ENCODE measurements around the gene NCCRP1.
A peak's percentile ranks its signal among the peaks of the same experiment; 100 is the strongest.
"Not testable (repeated sequence)": the region's sequence is repeated elsewhere in the genome, so short reads cannot be mapped to it uniquely, and the experiment has no call there.

NCCRP1 gene

GRCh38 chr19:39219108-39219507 lies 22.3 kb downstream of the NCCRP1 start:
- H3K18ac ChIP-seq (ENCODE audit: low read length); H3K4me1 ChIP-seq (ENCODE audit: control insufficient read depth in 2 of 2, insufficient read depth in 1 of 2, low read depth in 1 of 2, low read length in 2 of 2); DNase-seq (ENCODE audit: low spot score); H4K91ac ChIP-seq (ENCODE audit: low read depth, low read length, poor library complexity); H3K23ac ChIP-seq (ENCODE audit: low read depth, low read length, poor library complexity); H3K27ac ChIP-seq (replicated peaks; ENCODE audit: low read length); H3K27me3 ChIP-seq (ENCODE audit: control insufficient read depth in 3 of 3, insufficient read depth in 3 of 3, low read depth in 1 of 3, low read length in 3 of 3); H3K14ac ChIP-seq (ENCODE audit: low read length); H3K79me1 ChIP-seq (ENCODE audit: low read depth, low read length); H3K9me3 ChIP-seq (replicated peaks in 1 of 2; ENCODE audit: control insufficient read depth in 2 of 2, insufficient read depth in 1 of 2, low read depth in 1 of 2, low read length in 2 of 2); H4K8ac ChIP-seq (ENCODE audit: low read depth, low read length); H3K36me3 ChIP-seq (replicated peaks in 1 of 2; ENCODE audit: control insufficient read depth in 2 of 2, insufficient read depth in 2 of 2, low read length in 2 of 2); H3K4me3 ChIP-seq (ENCODE audit: low read length in 2 of 2); H2AK5ac ChIP-seq (ENCODE audit: low read depth, low read length); H3K4ac ChIP-seq (ENCODE audit: low read length); H2AFZ ChIP-seq (ENCODE audit: low read length); H2BK15ac ChIP-seq (ENCODE audit: low read length); H2BK12ac ChIP-seq (ENCODE audit: low read length); H3K9ac ChIP-seq (ENCODE audit: low read depth, low read length, poor library complexity); H3K4me2 ChIP-seq (ENCODE audit: insufficient read depth, low read length, poor library complexity, severe bottlenecking); H2BK5ac ChIP-seq (ENCODE audit: low read length); H2BK120ac ChIP-seq (ENCODE audit: low read depth, low read length): not testable (repeated sequence)
- no CpG with 5 or more reads among the region's 10 CpGs for WGBS, 2 donors (ENCODE audit: extremely low coverage in 2 of 2, insufficient read length in 2 of 2, insufficient replicate concordance in 1 of 2)

DNA sequence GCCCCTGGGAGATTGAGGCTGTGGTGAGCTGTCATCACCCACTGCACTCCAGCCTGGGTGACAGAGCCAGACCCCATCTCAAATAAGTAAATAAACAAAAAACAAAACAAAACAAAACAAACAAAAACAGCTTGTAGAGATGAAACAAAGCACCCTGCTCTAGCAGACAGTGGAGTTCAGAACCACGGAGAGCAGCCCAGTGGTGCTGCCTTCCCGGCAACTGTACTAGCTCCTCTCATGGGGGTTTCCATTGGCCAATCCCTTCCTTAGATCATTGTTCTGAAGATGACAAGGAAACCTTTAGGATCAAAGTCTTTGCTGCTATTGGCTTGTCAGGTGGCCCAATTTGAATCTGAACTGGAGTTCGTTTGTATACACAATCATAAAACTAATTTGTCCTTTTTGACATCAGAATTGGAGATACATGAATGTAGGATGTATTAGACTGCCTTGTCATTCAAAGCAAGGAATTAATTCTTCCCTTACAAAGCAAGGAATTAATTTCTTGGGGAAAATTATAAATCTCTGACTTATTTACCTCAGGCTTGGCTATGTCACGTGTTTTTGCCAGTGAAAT lies 27.0 kb downstream of the NCCRP1 start:
- Histone ChIP-seq H4K91ac (ENCODE audit: low read depth, low read length, poor library complexity) (no peak overlapping the region), H2BK120ac (ENCODE audit: low read depth, low read length) (no peak overlapping the region), H3K9me3 (replicated peaks in 1 of 2; ENCODE audit: control insufficient read depth in 2 of 2, insufficient read depth in 1 of 2, low read depth in 1 of 2, low read length in 2 of 2) (peaks cover 0 to 2% of the 10 kb centered on the region in 2 donors), H3K79me1 (ENCODE audit: low read depth, low read length) (no peaks in the 10 kb centered on the region), H2BK5ac (ENCODE audit: low read length) (no peak overlapping the region), H3K4me2 (ENCODE audit: insufficient read depth, low read length, poor library complexity, severe bottlenecking) (no peak overlapping the region), H3K14ac (ENCODE audit: low read length) (no peak overlapping the region), H2BK12ac (ENCODE audit: low read length) (no peak overlapping the region), H3K4me1 (ENCODE audit: control insufficient read depth in 2 of 2, insufficient read depth in 1 of 2, low read depth in 1 of 2, low read length in 2 of 2) (no peaks in the 10 kb centered on the region), H2BK15ac (ENCODE audit: low read length) (no peak overlapping the region), H3K4ac (ENCODE audit: low read length) (no peak overlapping the region), H3K27ac (replicated peaks; ENCODE audit: low read length) (no peak overlapping the region), H4K8ac (ENCODE audit: low read depth, low read length) (no peak overlapping the region), H3K27me3 (ENCODE audit: control insufficient read depth in 3 of 3, insufficient read depth in 3 of 3, low read depth in 1 of 3, low read length in 3 of 3) (peaks cover 0 to 6% (median 0%) of the 10 kb centered on the region in 3 experiments), H3K4me3 (ENCODE audit: low read length in 2 of 2) (no peak overlapping the region), H2AK5ac (ENCODE audit: low read depth, low read length) (no peak overlapping the region), H3K23ac (ENCODE audit: low read depth, low read length, poor library complexity) (no peak overlapping the region), H3K18ac (ENCODE audit: low read length) (no peak overlapping the region), H2AFZ (ENCODE audit: low read length) (no peak overlapping the region), H3K36me3 (replicated peaks in 1 of 2; ENCODE audit: control insufficient read depth in 2 of 2, insufficient read depth in 2 of 2, low read length in 2 of 2) (no peaks in the 10 kb centered on the region), H3K9ac (ENCODE audit: low read depth, low read length, poor library complexity) (no peak overlapping the region)
- WGBS, 2 donors (ENCODE audit: extremely low coverage in 2 of 2, insufficient read length in 2 of 2, insufficient replicate concordance in 1 of 2) = no CpG with 5 or more reads among the region's 4 CpGs
- peak; percentile 37 for DNase-seq (ENCODE audit: low spot score)

DNA sequence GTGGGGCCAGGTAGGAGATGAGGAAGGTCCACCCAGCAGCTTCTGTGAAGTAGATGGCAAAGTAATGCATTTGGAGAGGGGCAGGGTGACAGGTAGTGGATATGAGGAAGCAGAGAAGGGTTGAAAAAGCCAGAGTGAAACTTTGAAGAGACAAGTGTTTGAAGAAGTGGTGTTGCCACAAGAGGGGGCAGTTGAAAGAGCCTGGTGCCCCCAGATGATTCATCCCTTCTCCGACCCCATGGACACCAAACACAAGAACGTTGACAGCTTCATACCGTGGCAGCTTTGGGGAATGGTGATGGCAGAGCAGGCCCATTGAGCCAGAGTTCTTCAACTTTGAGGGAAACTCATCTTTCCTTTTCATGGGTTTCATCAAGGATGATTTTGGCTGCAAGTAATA lies 28.1 kb downstream of the NCCRP1 start:
- H3K18ac ChIP-seq (ENCODE audit: low read length) = no peak overlapping the region
- no peak overlapping the region for H3K9ac ChIP-seq (ENCODE audit: low read depth, low read length, poor library complexity)
- peak overlapping the region; percentile 21 for H3K14ac ChIP-seq (ENCODE audit: low read length)
- no peak overlapping the region for H2BK15ac ChIP-seq (ENCODE audit: low read length)
- no peak overlapping the region for H4K91ac ChIP-seq (ENCODE audit: low read depth, low read length, poor library complexity)
- no peak overlapping the region for H2BK5ac ChIP-seq (ENCODE audit: low read length)
- no peak overlapping the region for H3K27ac ChIP-seq (replicated peaks; ENCODE audit: low read length)
- no peak overlapping the region for H3K4ac ChIP-seq (ENCODE audit: low read length)
- H2BK120ac ChIP-seq (ENCODE audit: low read depth, low read length) = no peak overlapping the region
- no peak overlapping the region for H3K23ac ChIP-seq (ENCODE audit: low read depth, low read length, poor library complexity)
- H3K27me3 ChIP-seq (ENCODE audit: control insufficient read depth in 3 of 3, insufficient read depth in 3 of 3, low read depth in 1 of 3, low read length in 3 of 3) = peaks cover 0 to 6% (median 0%) of the 10 kb centered on the region in 3 experiments
- H2BK12ac ChIP-seq (ENCODE audit: low read length) = no peak overlapping the region
- WGBS, 2 donors (ENCODE audit: extremely low coverage in 2 of 2, insufficient read length in 2 of 2, insufficient replicate concordance in 1 of 2) = no CpG with 5 or more reads among the region's 3 CpGs
- no peak overlapping the region for H2AK5ac ChIP-seq (ENCODE audit: low read depth, low read length)
- H3K4me2 ChIP-seq (ENCODE audit: insufficient read depth, low read length, poor library complexity, severe bottlenecking) = no peak overlapping the region
- peaks cover 0 to 2% of the 10 kb centered on the region in 2 donors for H3K9me3 ChIP-seq (replicated peaks in 1 of 2; ENCODE audit: control insufficient read depth in 2 of 2, insufficient read depth in 1 of 2, low read depth in 1 of 2, low read length in 2 of 2)
- H3K79me1 ChIP-seq (ENCODE audit: low read depth, low read length) = no peaks in the 10 kb centered on the region
- H3K36me3 ChIP-seq (replicated peaks in 1 of 2; ENCODE audit: control insufficient read depth in 2 of 2, insufficient read depth in 2 of 2, low read length in 2 of 2) = no peaks in the 10 kb centered on the region
- no peak overlapping the region for H2AFZ ChIP-seq (ENCODE audit: low read length)
- H3K4me1 ChIP-seq (ENCODE audit: control insufficient read depth in 2 of 2, insufficient read depth in 1 of 2, low read depth in 1 of 2, low read length in 2 of 2) = no peaks in the 10 kb centered on the region
- H4K8ac ChIP-seq (ENCODE audit: low read depth, low read length) = no peak overlapping the region
- no peak overlapping the region for H3K4me3 ChIP-seq (ENCODE audit: low read length in 2 of 2)
- no peak for DNase-seq (ENCODE audit: low spot score)

GRCh38 chr19:39230096-39230764 lies 33.5 kb downstream of the NCCRP1 start:
- peaks cover 0 to 7% (median 0%) of the 10 kb centered on the region in 3 experiments for H3K27me3 ChIP-seq (ENCODE audit: control insufficient read depth in 3 of 3, insufficient read depth in 3 of 3, low read depth in 1 of 3, low read length in 3 of 3)
- no peak overlapping the region for H3K23ac ChIP-seq (ENCODE audit: low read depth, low read length, poor library complexity)
- no peak overlapping the region for H3K9ac ChIP-seq (ENCODE audit: low read depth, low read length, poor library complexity)
- H3K4me2 ChIP-seq (ENCODE audit: insufficient read depth, low read length, poor library complexity, severe bottlenecking) = no peak overlapping the region
- H3K4ac ChIP-seq (ENCODE audit: low read length) = no peak overlapping the region
- H2AK5ac ChIP-seq (ENCODE audit: low read depth, low read length) = no peak overlapping the region
- H3K18ac ChIP-seq (ENCODE audit: low read length) = no peak overlapping the region
- no peak overlapping the region for H2BK120ac ChIP-seq (ENCODE audit: low read depth, low read length)
- H4K8ac ChIP-seq (ENCODE audit: low read depth, low read length) = no peak overlapping the region
- no peaks in the 10 kb centered on the region for H3K36me3 ChIP-seq (replicated peaks in 1 of 2; ENCODE audit: control insufficient read depth in 2 of 2, insufficient read depth in 2 of 2, low read length in 2 of 2)
- DNase-seq (ENCODE audit: low spot score) = no peak
- no peak overlapping the region for H3K27ac ChIP-seq (replicated peaks; ENCODE audit: low read length)
- no peak overlapping the region for H2AFZ ChIP-seq (ENCODE audit: low read length)
- no peak overlapping the region for H2BK12ac ChIP-seq (ENCODE audit: low read length)
- H3K4me3 ChIP-seq (ENCODE audit: low read length in 2 of 2) = no peak overlapping the region
- H2BK5ac ChIP-seq (ENCODE audit: low read length) = no peak overlapping the region
- no CpG with 5 or more reads among the region's 2 CpGs for WGBS, 2 donors (ENCODE audit: extremely low coverage in 2 of 2, insufficient read length in 2 of 2, insufficient replicate concordance in 1 of 2)
- no peaks in the 10 kb centered on the region for H3K79me1 ChIP-seq (ENCODE audit: low read depth, low read length)
- no peak overlapping the region for H4K91ac ChIP-seq (ENCODE audit: low read depth, low read length, poor library complexity)
- no peak overlapping the region for H3K14ac ChIP-seq (ENCODE audit: low read length)
- H2BK15ac ChIP-seq (ENCODE audit: low read length) = no peak overlapping the region
- no peaks in the 10 kb centered on the region for H3K4me1 ChIP-seq (ENCODE audit: control insufficient read depth in 2 of 2, insufficient read depth in 1 of 2, low read depth in 1 of 2, low read length in 2 of 2)
- no peaks in the 10 kb centered on the region for H3K9me3 ChIP-seq (replicated peaks in 1 of 2; ENCODE audit: control insufficient read depth in 2 of 2, insufficient read depth in 1 of 2, low read depth in 1 of 2, low read length in 2 of 2)

Measured in neuronal stem cell (in vitro differentiated cells).